NOMO-1 treated with dmso at 0.1 percent for 144 hours (cell line): ENCODE measurements around the gene SCMH1.

Experiments used
- DNase-seq: peaks from one replicate; lab custom pipeline; 2025; ENCODE audit not compliant: unreplicated experiment; lab: John Stamatoyannopoulos, UW

Gene SCMH1

DNA sequence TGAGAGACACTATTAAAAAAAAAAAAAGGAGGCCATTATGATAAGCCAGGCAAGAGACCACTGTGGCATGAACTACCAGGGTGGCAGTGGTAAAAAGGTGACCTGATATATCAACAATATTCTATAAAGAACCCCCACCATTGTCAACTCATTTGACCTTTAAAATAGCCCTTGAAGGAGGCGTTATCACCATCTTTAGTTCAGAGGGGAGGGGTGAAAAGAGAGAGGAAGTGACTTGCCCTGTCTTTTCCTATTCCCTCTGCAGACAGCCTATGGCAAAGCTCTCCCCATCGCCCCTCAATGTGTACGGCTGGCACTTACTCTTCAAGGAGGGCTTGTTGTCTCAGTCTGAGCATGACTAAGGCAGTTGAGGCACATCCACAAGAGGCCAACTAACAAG, 208.8 kb downstream of the SCMH1 start:
- no peak for DNase-seq

DNA sequence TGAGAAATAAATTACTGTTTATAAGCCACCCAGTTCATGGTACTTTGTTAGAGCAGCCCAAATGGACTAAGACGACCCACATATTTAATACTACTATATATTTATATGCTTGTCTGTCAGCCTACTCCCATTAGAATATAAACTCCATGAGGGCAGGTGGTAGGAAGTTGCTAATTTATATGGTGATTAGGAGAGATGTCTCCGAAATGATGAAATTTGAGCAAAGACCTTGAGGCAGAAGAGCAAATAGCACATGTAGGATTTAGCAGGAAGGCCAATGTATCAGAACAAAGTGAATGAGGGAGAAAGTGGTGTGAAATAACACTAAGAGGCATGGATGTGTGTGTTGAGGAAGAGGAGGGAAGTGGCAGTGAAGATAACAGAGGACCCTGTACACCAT, 210.0 kb downstream of the SCMH1 start:
- DNase-seq: no peak

DNA sequence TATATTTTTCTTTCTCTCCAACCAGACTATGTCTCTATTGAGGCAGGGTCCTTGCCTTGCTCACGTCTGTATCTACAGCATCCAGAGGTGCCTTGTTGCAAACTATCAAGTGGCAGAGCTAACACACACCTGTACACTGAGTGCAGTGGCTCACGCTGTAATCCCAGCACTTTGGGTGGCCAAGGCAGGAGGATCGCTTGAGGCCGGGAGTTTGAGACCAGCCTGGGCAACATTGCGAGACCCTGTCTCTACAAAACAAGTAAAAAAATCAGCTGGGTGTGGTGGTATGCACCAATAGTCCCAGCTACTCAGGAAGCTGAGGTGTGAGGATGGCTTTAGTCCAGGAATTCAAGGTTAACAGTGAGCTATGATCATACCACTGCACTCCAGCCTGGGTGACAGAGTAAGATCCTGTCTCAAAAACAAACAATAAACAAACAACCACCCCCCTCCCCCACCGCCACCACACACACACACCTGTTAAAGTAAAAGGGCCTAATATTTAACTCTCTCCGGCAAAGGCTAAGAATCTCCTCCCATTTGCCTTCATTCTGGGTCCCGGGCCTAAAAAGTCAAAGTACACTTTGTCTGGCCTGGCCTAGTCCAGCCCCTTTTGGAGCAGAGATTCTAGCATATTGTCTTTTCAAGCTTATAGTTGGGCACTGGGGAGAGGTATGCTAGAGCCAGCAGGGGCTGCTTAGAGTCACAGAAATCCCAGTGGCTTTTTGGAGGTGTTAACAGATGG, 211.1 kb downstream of the SCMH1 start:
- no peak for DNase-seq

DNA sequence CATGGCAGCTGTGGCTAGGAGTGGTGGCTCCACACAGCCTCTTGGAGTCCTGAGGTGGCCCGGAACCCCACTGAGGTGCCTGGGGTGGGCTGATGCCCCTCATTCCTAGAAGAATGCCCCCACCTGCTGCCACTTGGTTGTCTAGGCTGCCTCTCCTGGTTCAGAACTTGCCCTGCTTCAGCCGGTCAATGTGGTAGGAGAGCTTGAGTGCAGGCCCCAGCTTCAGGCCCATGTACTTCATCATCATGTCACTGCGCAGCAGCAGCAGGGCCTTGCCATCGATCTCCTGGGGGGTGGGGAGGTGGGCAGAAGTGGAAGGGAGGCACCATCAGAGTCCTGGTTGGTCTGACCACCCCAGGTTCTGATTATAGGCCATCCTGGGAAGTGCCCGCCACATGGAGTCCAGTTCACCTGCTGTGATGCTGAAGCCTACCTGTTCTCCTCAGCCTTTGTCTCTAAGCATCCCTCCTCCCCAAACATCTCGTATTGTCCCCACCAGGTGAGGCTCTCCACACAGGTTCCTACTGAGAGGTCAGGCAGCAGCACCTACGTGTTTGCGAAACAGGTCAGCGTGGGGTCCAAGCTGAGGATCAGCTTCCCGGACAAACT, 214.0 kb downstream of the SCMH1 start:
- DNase-seq: no peak

DNA sequence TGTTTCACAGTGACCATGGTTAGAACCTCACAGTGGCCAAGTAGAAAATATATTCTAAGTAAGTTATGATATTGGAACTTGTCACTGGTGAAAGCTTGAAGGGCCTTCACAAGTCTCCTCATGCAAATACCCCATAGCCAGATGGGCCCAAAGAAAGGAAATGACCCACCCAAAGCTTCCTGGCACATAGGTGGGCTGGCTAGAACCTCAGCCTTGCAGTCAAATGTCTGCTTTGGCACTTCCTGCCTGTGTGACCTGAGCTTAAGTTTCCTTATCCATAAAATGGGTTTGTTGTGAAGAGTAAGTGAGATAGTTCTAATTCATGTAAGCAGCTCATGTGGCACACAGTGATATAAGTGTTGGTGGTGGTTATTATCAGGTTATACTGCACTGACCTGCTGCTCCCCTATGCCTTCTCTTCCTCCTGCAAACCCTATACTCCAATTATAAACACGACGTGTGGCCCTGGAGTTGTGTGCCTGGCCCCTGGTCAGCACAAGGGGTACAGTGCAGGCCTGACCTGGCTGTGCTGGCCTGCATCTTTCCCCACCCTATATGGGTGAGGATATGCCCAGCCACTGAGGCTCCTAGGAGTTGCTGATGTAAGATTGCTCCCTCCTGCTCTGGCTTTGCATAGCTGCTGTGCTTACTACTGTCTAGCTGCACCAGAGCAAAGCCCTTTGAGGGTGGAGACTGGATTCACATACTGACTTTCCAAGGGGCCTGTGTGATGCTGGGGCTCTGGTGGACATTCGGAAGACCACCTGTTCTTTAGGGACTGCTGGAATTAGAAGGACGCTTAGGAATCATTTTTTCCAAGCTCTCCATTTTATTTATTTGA, 215.9 kb downstream of the SCMH1 start:
- no peak for DNase-seq

DNA sequence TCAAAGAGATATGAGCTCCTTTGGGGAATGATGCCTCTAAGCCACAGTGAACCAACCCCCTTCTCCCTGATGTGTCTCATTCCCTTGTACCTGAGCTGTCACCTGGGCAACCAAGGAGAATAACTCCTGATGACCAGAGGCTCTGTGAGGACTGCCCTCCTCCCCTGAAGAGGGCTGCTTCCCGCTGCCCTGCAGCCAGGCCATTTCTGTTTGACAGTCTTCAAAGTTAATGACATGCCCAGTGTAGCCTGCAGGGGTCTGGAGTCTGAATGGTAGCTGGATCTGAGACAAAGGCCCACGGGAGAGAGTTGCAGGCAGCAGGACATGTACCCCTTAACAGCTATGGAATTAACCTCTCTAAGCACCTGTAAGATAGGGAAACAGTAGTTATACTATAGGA, 217.2 kb downstream of the SCMH1 start:
- DNase-seq: no peak

DNA sequence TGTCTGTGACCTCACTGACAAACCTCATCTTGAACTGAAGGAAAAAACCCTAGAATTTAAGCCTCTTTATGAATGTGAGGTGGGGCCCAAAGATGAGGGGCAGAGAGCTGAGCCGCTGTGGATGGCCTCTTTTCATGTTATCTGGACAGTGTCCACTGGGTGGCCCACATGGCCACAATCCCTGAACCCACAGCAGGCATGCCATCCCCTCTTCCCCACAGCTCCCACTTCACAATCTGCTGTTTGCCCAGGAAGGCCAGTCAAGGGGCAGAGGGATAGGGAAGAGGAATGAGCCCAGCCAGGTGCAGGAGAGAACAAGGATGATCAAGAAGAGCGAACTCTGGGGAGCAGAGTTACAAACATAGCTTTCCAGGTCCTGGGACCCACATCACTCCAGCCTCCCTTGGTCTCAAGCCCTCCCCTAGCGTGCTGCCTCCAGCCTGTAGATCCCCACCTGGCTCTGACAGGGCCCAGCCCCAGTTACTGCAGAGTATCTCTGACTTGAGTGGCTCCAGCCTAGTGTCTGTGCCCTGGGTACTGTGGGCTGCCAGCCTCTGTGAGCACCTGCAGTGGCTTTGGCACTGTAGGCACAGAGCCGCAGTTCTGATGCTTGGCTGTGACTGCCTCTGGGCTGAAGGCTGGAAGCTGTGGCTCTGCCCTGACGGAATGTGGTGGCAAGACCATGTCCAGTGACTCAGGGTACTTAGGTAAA, 218.7 kb downstream of the SCMH1 start:
- DNase-seq: no peak

DNA sequence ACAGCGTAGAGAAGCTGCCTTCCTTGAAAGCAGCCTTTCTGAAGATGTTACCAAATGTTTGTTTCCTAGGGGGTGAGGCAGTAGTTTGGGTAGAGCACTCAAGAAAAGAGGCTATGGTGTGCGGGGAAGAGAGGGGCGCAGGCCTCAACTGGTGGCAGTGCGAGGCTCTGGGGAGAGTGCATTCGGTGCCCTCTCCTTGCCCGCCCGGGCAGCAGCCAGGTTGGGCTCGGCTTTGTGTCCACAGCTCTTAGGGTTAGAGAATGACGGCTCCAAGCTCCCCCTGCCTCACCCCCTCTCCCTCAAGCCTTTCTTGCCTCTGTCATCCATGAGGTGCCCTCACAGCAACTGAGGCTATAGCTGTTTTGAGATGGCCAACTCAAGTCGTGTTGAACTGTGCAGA, 219.7 kb downstream of the SCMH1 start:
- DNase-seq: no peak

DNA sequence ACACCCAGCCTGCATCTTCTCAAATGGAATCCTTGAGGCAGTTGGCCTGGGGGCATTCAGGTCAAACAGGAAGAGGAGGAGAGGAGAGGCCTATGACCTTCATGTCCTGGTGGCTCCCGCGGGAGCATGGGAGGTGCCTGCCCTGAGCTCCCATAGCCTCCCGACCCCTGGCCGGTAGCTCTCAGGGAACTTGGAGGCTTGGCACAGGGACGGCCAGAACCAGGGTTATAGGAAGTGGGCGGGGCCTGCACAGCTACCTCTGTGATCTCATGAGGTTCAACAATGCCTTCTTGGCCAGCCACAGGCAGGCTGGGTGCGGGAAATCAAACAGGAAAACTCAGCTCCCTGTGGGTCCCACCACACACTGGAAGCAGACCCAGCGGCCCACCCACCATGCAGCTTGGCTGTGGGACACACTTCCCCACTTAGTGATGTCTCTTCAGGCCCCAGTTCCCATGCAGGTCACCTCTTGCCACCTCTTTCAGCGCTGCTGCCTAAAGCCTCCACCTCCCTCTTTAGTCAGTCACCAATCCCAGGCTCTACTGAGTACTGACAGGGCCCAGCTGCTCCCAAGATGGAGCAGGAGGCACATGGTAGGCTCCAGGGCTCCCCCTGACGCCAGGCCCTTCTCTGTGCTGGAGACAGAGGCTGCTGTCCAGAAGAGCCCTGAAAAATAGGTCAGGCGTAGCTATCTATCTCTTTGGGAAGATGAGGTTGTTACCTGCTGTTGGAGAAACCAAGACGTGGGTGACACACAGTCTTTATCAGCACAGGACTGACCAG, 220.4 kb downstream of the SCMH1 start, which contains the start of gene SLFNL1:
TSS of gene SLFNL1 (minus strand) at position 200 of the 783 bp plus-strand sequence. CDS start 1,065 bp downstream, outside the sequence.
- DNase-seq: no peak

DNA sequence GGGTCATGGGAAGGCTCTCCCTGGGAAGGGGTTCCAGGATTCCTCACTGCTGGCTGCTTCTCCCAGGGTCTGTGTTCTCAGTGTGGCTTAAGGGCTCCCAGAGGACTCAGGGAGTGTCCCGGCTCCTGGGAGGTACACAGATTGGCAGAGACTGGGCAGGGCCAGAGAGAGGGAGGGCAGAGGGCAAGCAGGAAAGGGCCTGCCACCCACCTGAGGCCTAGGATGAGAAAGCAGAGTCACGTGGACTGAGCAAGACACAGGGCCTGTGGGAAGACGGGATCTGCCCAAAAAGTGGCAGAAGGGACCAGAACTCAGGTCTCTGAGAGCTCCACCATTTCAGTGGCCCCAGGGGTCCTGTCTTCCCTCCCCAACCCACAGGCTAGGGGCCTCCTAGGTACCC, 221.5 kb downstream of the SCMH1 start:
- DNase-seq: no peak

DNA sequence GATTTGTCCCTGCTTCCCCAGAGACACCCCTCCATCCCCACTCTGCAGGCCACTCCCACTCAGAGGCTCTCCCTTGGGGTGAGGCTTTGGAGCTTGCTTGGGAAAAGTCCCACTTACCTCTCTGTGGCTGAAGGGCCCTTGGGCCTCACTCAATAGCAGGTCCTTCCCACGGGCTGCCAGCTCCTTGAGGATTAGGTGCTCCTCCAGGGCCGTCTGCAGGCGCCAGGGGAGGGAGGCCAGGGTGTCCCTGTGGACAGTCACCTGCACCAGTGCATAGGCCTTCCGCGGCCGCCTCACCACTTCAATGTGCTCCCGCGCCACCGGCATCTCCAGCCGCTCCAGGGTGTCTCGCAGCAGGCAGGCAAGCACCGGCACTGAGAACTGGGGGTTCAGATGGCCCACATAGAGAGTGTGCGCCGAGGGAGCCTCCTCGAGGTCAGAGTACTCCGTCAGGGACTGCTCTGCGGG, 222.0 kb downstream of the SCMH1 start:
- no peak for DNase-seq

DNA sequence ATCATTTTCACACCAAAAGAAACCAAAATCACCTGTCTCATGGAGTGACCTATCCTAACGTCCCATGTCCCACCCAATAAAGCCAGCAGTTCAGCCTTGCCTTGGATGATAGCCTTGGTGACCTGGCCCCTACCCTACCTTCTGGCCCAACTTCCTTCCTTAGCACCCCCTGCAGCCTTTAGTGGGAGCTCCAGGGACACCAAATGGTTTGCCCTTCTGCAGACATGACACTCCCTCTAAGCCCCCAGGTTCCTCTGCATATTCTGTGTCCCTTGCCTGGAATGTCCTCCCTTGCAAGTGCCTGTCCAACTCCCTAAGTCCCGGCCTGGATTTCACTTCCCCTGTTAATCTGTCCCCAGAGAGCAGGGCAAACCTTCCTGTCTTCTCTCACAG, 222.8 kb downstream of the SCMH1 start:
- DNase-seq: no peak

DNA sequence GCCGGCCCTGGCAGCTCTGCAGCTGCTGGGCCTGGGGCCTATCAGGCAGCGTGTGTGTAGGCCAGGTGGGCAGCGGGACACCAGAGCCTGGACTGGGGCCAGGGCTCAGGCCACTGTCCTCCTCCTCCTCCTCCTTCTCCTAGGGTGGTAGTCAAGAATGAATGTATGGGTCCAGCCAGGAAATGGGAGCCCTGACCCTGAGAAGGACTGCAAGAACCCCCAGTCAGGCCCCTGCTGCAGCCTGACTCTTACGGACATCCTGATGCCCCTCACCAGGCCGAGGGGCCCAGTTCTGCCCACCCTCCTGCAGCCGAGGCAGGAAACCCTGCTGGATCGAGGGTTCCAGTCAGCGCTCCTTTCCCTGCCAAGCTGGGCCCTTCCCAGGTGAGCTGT, 224.1 kb downstream of the SCMH1 start:
- no peak for DNase-seq

DNA sequence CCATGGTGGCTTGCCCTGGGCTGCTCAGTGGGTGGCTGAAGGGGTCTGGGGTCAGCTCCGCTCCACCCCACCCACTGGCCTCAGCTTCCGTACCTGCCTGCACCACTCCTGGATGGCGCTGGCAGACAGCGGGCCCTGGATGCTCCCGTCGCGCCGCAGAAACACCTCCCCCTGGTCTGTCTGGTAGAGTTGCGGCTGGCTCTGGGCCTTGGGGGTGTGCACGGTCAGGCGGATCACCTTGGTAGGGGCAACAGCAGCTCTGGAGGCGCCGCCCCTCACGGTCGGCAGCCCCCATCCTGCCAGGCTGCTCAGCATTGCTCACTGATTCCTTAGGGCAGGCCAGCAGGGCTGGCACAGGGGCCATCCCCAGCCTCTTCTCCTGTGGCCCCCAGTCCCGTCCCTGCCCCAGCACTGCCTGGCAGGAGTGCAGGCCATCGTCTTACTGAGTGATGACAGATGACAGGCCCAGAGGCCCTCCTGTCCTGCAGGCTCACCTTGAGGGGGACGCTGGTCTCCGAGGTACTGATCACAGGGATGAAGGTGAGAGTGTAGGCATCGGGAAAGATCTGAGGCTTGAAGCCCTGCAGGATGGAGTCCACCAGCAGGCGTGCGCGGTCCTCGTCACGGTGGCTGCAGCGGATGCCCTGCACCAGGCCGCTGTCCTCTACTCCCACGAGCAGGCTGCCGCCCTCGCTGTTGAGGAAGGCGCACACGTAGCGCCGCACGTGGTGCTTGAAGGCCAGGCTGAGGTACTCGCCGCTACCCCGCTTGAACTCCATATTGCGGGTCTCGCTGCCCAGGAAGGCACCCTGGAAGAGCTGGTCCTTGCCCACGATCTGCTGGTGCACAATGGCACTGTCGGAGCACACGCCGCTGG, 224.7 kb downstream of the SCMH1 start:
- no peak for DNase-seq

DNA sequence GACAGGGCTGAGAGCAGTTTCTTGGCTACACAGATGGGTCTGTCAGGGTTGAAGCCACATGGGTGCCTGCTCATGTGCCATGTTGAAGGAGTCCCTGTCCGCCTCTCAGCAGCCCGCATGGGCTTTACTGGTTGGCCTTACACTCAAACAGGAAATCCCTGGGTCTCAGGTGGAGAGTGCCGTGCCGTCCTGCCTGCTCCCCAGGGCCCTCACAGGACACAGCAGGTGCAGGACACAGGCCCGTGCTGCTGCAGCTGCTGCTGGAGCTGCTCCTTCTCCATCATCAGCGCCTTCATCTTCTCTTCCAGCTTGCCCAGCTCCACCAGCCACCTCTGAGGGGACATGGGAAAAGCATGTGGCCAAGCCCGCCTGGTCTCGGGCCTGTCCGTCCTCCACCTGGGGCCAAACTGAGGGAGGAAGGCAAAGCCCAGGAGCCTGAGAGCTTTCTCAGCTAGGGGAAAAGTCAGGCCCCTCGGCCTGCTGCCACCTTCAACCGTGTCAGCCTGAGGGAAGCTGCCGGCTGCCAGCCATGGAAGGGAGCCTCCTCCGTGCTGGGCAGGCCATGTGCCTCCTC, 226.1 kb downstream of the SCMH1 start:
- DNase-seq: no peak

DNA sequence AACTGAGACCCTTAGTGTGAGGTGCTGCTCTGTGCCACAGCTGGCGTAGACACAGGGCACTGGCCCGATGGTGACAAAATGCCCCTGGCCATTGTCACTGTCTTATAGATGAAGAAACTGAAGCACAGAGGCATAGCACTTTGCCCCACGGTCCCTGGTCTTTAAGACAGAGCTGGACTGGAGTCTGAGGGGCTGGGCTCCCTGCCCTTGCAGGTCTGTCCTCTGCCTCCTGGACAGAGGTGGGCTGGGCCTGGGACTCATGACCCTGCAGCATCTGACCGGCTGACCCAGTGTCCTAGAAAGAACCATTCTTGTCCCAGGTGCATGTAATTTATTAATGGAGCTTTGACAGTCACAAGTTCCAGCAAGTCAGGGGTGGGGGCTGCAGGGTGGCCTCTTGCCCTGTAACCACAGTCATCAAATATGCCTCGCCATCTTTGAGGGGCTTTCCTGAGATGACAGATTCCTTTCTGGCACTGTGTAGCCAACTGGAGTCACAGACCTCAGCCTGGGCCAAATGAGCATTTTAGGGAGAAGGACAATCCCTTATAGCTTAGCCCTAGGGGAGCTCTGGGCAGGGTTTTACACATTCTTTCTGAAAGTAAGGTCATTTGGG, 226.7 kb downstream of the SCMH1 start:
- DNase-seq: no peak

DNA sequence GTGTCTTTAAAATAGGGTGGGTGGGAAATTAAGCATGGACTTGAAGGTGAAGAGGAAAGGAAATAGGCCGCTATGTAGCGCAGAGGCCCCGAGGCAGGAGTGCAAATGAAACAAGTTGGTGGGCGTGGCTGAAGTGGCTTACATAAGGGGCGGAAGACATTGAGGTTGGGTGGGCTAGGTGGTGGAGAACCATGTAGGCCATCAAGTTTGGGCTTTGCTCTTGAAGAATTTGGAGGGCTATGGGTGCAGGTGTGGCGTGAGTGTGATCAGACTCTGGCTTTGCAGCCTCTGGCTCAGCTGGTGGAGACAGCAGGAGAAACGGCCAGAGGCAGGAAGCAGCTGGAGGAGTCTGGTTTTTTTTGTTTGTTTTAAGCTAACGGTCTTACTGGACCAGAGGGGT, 227.2 kb downstream of the SCMH1 start:
- no peak for DNase-seq

DNA sequence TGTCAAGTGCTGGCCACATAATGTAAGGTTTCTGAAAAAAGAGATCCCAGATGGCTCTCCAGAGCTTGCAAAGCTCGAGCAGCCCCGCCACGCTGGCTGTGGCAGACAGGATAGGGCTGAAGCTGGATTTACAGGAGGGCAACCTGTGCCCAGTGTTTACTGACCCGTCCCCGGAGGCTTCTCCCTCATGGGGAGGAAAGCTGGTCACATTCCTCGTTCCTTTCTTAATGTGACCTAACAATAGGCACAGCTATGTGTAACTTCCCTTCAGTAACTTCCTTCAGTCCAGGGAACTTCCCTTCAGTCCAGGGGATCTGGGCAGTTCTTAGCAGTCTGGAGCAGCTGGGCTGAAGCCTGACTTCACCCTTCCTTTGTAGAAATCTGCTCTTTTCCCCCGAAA, 228.3 kb downstream of the SCMH1 start:
- DNase-seq: no peak

DNA sequence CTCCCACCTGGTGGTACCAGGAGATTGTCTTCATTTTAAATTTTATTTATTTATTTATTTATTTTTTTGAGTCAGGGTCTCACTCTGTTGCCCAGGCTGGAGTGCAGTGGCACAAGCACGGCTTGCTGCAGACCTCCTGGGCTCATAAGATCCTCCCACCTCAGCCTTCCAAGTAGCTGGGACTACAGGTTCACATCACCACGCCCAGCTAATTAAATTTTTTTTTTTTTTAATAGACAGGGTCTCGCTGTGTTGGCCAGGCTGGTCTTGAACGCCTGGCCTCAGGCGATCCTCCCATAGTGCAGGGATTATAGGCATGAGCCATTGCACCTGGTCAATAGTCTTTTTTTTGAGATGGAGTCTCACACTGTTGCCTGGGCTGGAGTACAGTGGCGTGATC, 229.1 kb downstream of the SCMH1 start:
- DNase-seq: no peak
